A673 (cell line): Measurements from ENCODE around the gene CHTF8. TPM values are rescaled to one million over a fixed set of nuclear protein-coding genes. Genes with fewer than 3 reads are reported as not detected.

ENCODE experiments used
- BruUV-seq: library from RNA; stranded (reverse); fragments of 400-500 nt; replicated peaks from 2 replicates; lab custom pipeline; 2021; lab: Mats Ljungman, UMichigan
- CTCF ChIA-PET: fragments of 300-600 bp; sonication (Branson Sonifier 250); formaldehyde crosslinking; loops from one replicate; lab custom pipeline; 2022; ENCODE audit warnings: antibody characterized with exemption; lab: Charles Lee
- POLR2A ChIA-PET: fragments of 300-600 bp; sonication (Branson Sonifier 250); formaldehyde crosslinking; loops from one replicate; lab custom pipeline; 2022; ENCODE audit warnings: antibody characterized with exemption; ENCODE audit not compliant: low non-redundant PET; lab: Charles Lee
- DNase-seq: peaks from one replicate; pipeline ENCODE4 v3.0.0-alpha.2; 2015; ENCODE audit warnings: low spot score
- H3K27ac ChIP-seq: fragments of 200-600 bp; sonication (generic); 2 replicates; pipeline ENCODE4 v1.5.1; 2016; ENCODE audit warnings: mixed run types, low read depth, mild to moderate bottlenecking, mixed read lengths, antibody characterized with exemption, low read length; ENCODE audit not compliant: poor library complexity, severe bottlenecking
- H3K27me3 ChIP-seq: fragments of 200-600 bp; sonication (generic); replicated peaks from 2 replicates; pipeline ENCODE4 v1.6.1; 2017; ENCODE audit warnings: mixed run types, low read depth, mild to moderate bottlenecking, mixed read lengths, antibody characterized with exemption, low read length; ENCODE audit not compliant: insufficient read depth, poor library complexity
- H3K36me3 ChIP-seq: fragments of 200-600 bp; sonication (generic); 2 replicates; pipeline ENCODE4 v1.6.1; 2016; ENCODE audit warnings: mixed run types, mild to moderate bottlenecking, mixed read lengths, antibody characterized with exemption, low read length; ENCODE audit not compliant: insufficient read depth, poor library complexity, severe bottlenecking
- H3K4me1 ChIP-seq: fragments of 200-600 bp; sonication (generic); 2 replicates; pipeline ENCODE4 v1.6.1; 2017; ENCODE audit warnings: mixed run types, mild to moderate bottlenecking, mixed read lengths, antibody characterized with exemption, low read length; ENCODE audit not compliant: insufficient read depth, poor library complexity, severe bottlenecking
- H3K4me3 ChIP-seq: fragments of 200-600 bp; sonication (generic); 2 replicates; pipeline ENCODE4 v1.5.1; 2016; ENCODE audit warnings: low read depth, mixed run types, mild to moderate bottlenecking, mixed read lengths, low read length; ENCODE audit not compliant: poor library complexity, severe bottlenecking
- H3K9me3 ChIP-seq: fragments of 200-600 bp; sonication (generic); 2 replicates; pipeline ENCODE4 v1.6.1; 2016; ENCODE audit warnings: mixed run types, low read depth, mild to moderate bottlenecking, mixed read lengths, antibody characterized with exemption, low read length; ENCODE audit not compliant: poor library complexity, severe bottlenecking
- CTCF ChIP-seq: fragments of 300-800, 200-600 bp; sonication (generic); conservative IDR thresholded peaks from 2 replicates; pipeline ENCODE4 v1.5.1; 2017; ENCODE audit warnings: low read depth, mild to moderate bottlenecking, antibody characterized with exemption, low read length, moderate library complexity, mixed read lengths
- EZH2 ChIP-seq: fragments of 200-600 bp; sonication (generic); IDR thresholded peaks from 2 replicates; pipeline ENCODE4 v1.6.1; 2017; ENCODE audit warnings: borderline replicate concordance, low read depth, mild to moderate bottlenecking, mixed read lengths, antibody characterized with exemption, low read length; ENCODE audit not compliant: poor library complexity, severe bottlenecking
- intact Hi-C: fragments of 100-400 bp; cut with micrococcal nuclease; formaldehyde crosslinking; loops from one replicate; pipeline ENCODE4 v1.10.0; 2022; ENCODE audit not compliant: unreplicated experiment
- total RNA-seq: library from RNA; stranded (reverse); gene quantifications from 2 replicates; pipeline ENCODE4 v1.2.3, GENCODE V29; 2021

The CHTF8 gene
- total RNA-seq, 1 experiment from 2014 or later, result 113 TPM

GRCh38 chr16:69072640-69072974, 59.8 kb downstream of the CHTF8 start:
- intact Hi-C loops, result no loop called here
- Histone ChIP-seq H3K27me3 (no peaks in the 10 kb centered on the region), H3K27ac (no peak overlapping the region), H3K4me3 (no peak overlapping the region), H3K9me3 (no peaks in the 10 kb centered on the region), H3K36me3 (no peaks in the 10 kb centered on the region), H3K4me1 (peaks cover 15% of the 10 kb centered on the region)
- no peak for DNase-seq
- CTCF ChIA-PET, result interaction anchor here (0.6 kb wide), 1 partner anchor 206 kb away, joined by 9 read pairs; no protein-coding TSS in a partner anchor
- TF ChIP-seq EZH2 (no peak), CTCF (no peak)
- POLR2A ChIA-PET, result no interaction called here
- BruUV-seq, result no TSS peak

DNA sequence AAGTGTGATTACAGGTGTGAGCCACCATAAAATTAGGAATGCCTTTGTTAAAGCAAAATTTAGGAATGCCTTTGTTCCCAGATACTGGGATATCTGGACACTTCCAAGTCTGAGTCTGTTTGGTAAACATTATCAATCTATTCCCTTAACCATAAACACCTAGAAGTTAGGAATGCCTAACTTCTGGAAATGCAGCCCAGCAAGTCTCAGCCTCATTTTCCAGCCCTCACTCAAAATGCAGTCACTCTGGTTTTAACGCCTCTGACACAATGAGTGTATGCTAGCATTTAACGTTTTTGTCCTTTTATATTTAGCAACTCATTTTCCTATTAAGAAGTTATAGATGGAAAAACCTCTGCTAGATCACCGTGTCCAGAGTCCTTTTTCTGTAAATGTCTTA, 61.4 kb downstream of the CHTF8 start:
- intact Hi-C loops, result no loop called here
- H3K4me3 ChIP-seq, result no peak overlapping the region
- no peaks in the 10 kb centered on the region for H3K36me3 ChIP-seq
- no TSS peak for BruUV-seq
- TF ChIP-seq CTCF (no peak), EZH2 (no peak)
- H3K4me1 ChIP-seq, result peaks cover 15% of the 10 kb centered on the region
- CTCF ChIA-PET, result no interaction called here
- DNase-seq, result no peak
- H3K9me3 ChIP-seq, result no peaks in the 10 kb centered on the region
- H3K27ac ChIP-seq, result no peak overlapping the region
- POLR2A ChIA-PET, result no interaction called here
- no peaks in the 10 kb centered on the region for H3K27me3 ChIP-seq

- CTCF ChIA-PET, result no interaction called here
- POLR2A ChIA-PET, result no interaction called here
These were observed 62.9 kb downstream of the CHTF8 start for GRCh38 chr16:69069504-69069903.

More at GRCh38 chr16:69069504-69069903, 62.9 kb downstream of the CHTF8 start:
- no peaks in the 10 kb centered on the region for H3K27me3 ChIP-seq
- intact Hi-C loops, result no loop called here
- no TSS peak for BruUV-seq
- H3K4me3 ChIP-seq, result no peak overlapping the region
- DNase-seq, result no peak
- H3K36me3 ChIP-seq, result no peaks in the 10 kb centered on the region
- no peak overlapping the region for H3K27ac ChIP-seq
- no peaks in the 10 kb centered on the region for H3K9me3 ChIP-seq
- TF ChIP-seq CTCF, result no peak
- no peak for TF ChIP-seq EZH2
- peaks cover 30% of the 10 kb centered on the region for H3K4me1 ChIP-seq

Other genes with a start within 250 kb of the CHTF8 start
- 0.49 and 0.72 TPM in 2 replicates for gene HAS3, start 26.9 kb downstream of the CHTF8 start, total RNA-seq
- 119 and 146 TPM in 2 replicates for gene UTP4, start 61 bp upstream of the CHTF8 start, total RNA-seq
- gene SNTB2, start 54.6 kb upstream of the CHTF8 start, total RNA-seq, result 49.3 and 49.4 TPM in 2 replicates
- 48.7 and 50.4 TPM in 2 replicates for gene VPS4A, start 178.8 kb upstream of the CHTF8 start, total RNA-seq
- gene PDF, start 198.0 kb upstream of the CHTF8 start, total RNA-seq, result 24.8 and 32.4 TPM in 2 replicates
- gene COG8, start 207.0 kb upstream of the CHTF8 start, total RNA-seq, result 47.6 and 52.4 TPM in 2 replicates
- 55.1 and 66.4 TPM in 2 replicates for gene NIP7, start 207.2 kb upstream of the CHTF8 start, total RNA-seq
- gene TMED6, start 219.2 kb upstream of the CHTF8 start, total RNA-seq, result 1.8 TPM in 1 of 2 replicates, not detected in the other